Transverse colon (tissue), 4 donors: ENCODE data around the gene STK33.

Experiments
- EP300 ChIP-seq: sonication (generic); formaldehyde crosslinking; IDR thresholded peaks from one replicate; pipeline ENCODE4 v1.6.1; 2017; ENCODE audit warnings: antibody characterized with exemption, low read depth
- POLR2A ChIP-seq: fragments of 450-650 bp; IDR thresholded peaks from one replicate; pipeline ENCODE4 v1.6.1; 2016; ENCODE audit warnings: antibody characterized with exemption, mild to moderate bottlenecking, moderate library complexity
- POLR2AphosphoS5 ChIP-seq, 3 donors: sonication (generic); formaldehyde crosslinking; IDR thresholded peaks; one replicate each; pipeline ENCODE4 v1.6.1; 2016; ENCODE audit warnings: antibody characterized with exemption in 3 of 3
- TF ChIP-seq, protein P1 (sequence below), 5 experiments: fragments of 200-600 bp in 3 of 5; fragments of 450-650 bp in 2 of 5; sonication (generic) in 3 of 5; IDR thresholded peaks; 1 replicate in 2 of 5; 2 replicates in 3 of 5; pipeline ENCODE4 v1.5.1; 2016 to 2017; ENCODE audit warnings: antibody characterized with exemption in 5 of 5, inconsistent platforms in 3 of 5, mild to moderate bottlenecking in 2 of 5, moderate library complexity in 1 of 5

DNA sequence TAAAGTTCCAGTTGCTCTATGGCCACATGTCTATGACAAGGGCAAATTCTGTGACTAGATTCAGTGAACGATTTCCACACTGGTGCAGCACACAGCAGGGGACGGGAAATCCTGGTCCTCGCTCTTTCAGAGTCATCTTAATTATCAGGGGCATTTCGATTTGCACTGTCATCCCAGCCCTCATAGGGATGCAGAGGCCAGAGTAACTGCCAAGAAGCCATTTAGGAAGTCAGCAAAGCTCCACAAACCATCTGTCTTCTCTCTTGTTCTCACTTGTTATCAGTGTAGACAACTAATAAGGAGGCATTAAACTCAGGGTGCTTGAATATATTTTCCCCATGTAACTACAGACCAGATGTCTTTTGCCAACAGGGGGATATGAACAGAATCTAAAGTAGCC, 151.7 kb downstream of the STK33 start:
- TF ChIP-seq EP300 (no peak), POLR2AphosphoS5 (IDR thresholded peaks at IDR 0.05) (no peak), POLR2A (no peak)
- TF ChIP-seq, protein P1, sequence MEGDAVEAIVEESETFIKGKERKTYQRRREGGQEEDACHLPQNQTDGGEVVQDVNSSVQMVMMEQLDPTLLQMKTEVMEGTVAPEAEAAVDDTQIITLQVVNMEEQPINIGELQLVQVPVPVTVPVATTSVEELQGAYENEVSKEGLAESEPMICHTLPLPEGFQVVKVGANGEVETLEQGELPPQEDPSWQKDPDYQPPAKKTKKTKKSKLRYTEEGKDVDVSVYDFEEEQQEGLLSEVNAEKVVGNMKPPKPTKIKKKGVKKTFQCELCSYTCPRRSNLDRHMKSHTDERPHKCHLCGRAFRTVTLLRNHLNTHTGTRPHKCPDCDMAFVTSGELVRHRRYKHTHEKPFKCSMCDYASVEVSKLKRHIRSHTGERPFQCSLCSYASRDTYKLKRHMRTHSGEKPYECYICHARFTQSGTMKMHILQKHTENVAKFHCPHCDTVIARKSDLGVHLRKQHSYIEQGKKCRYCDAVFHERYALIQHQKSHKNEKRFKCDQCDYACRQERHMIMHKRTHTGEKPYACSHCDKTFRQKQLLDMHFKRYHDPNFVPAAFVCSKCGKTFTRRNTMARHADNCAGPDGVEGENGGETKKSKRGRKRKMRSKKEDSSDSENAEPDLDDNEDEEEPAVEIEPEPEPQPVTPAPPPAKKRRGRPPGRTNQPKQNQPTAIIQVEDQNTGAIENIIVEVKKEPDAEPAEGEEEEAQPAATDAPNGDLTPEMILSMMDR (IDR thresholded peaks at IDR 0.05): no peak
